PC-3 (cell line): Measurements from ENCODE around the gene ADAMTS4. TPM values are rescaled to one million over a fixed set of nuclear protein-coding genes. Genes with fewer than 3 reads are reported as not detected.

Source experiments
- ATAC-seq: fragments of 200-7000 bp; cut with Tn5 transposase; 2 replicates; pipeline ENCODE4 v1.9.1; 2020; ENCODE audit warnings: mild to moderate bottlenecking, moderate library complexity
- BruUV-seq: library from RNA; stranded (reverse); fragments of 400-500 nt; replicated peaks from 2 replicates; lab custom pipeline; 2021; lab: Mats Ljungman, UMichigan
- CTCF ChIA-PET: fragments of 300-600 bp; sonication (Branson Sonifier 250); formaldehyde crosslinking; loops from one replicate; lab custom pipeline; 2022; ENCODE audit warnings: antibody characterized with exemption; lab: Charles Lee
- POLR2A ChIA-PET: fragments of 300-600 bp; sonication (Branson Sonifier 250); formaldehyde crosslinking; loops from one replicate; lab custom pipeline; 2022; ENCODE audit warnings: antibody characterized with exemption; ENCODE audit not compliant: unreplicated experiment; lab: Charles Lee
- DNase-seq: peaks from one replicate; pipeline ENCODE4 v3.0.0-alpha.2; 2015
- H2AFZ ChIP-seq: fragments of 300-600 bp; sonication (generic); 2 replicates; pipeline ENCODE4 v1.6.0; 2016; ENCODE audit warnings: antibody characterized with exemption, low read length
- H3F3A ChIP-seq: fragments of 300-600 bp; sonication (generic); one replicate; pipeline ENCODE4 v1.6.0; 2017; ENCODE audit warnings: antibody characterized with exemption, low read length, control low read depth, mild to moderate bottlenecking; ENCODE audit not compliant: unreplicated experiment
- H3K27ac ChIP-seq: fragments of 300-600 bp; sonication (generic); 2 replicates; pipeline ENCODE4 v1.5.1; 2016; ENCODE audit warnings: mild to moderate bottlenecking, low read length
- H3K27me3 ChIP-seq: fragments of 300-600 bp; sonication (generic); 2 replicates; pipeline ENCODE4 v1.6.1; 2016; ENCODE audit warnings: low read length, mixed read lengths
- H3K36me3 ChIP-seq: fragments of 300-600 bp; sonication (generic); 2 replicates; pipeline ENCODE4 v1.6.1; 2016; ENCODE audit warnings: low read depth, mixed run types, low read length, mixed read lengths
- H3K4me1 ChIP-seq: fragments of 300-600 bp; sonication (generic); 2 replicates; pipeline ENCODE4 v1.5.1; 2016; ENCODE audit warnings: low read length; ENCODE audit not compliant: insufficient read depth
- H3K4me2 ChIP-seq: fragments of 300-600 bp; sonication (generic); 2 replicates; pipeline ENCODE4 v1.6.0; 2016; ENCODE audit warnings: low read length
- H3K4me3 ChIP-seq: fragments of 300-600 bp; sonication (generic); 2 replicates; pipeline ENCODE4 v1.5.1; 2016; ENCODE audit warnings: mild to moderate bottlenecking, low read length, mixed read lengths
- H3K79me2 ChIP-seq: fragments of 300-600 bp; sonication (generic); 2 replicates; pipeline ENCODE4 v1.6.1; 2017; ENCODE audit warnings: low read length, mixed read lengths
- H3K9ac ChIP-seq: fragments of 300-600 bp; sonication (generic); 2 replicates; pipeline ENCODE4 v1.6.0; 2016; ENCODE audit warnings: mild to moderate bottlenecking, low read length
- H3K9me2 ChIP-seq: fragments of 300-600 bp; sonication (generic); replicated peaks from 2 replicates; pipeline ENCODE4 v1.6.1; 2016; ENCODE audit warnings: mixed run types, low read length, mixed read lengths
- H3K9me3 ChIP-seq: fragments of 300-600 bp; sonication (generic); 2 replicates; pipeline ENCODE4 v1.6.1; 2016; ENCODE audit warnings: low read length, mixed read lengths
- H4K20me1 ChIP-seq: fragments of 300-600 bp; sonication (generic); 2 replicates; pipeline ENCODE4 v1.6.1; 2016; ENCODE audit warnings: low read length, mixed read lengths
- EZH2phosphoT487 ChIP-seq: fragments of 300-600 bp; sonication (generic); IDR thresholded peaks from 2 replicates; pipeline ENCODE4 v1.6.1; 2018; ENCODE audit warnings: mild to moderate bottlenecking, antibody characterized with exemption, low read length, borderline replicate concordance
- intact Hi-C: fragments of 100-400 bp; cut with micrococcal nuclease; formaldehyde crosslinking; loops from 2 replicates; pipeline ENCODE4 v1.9.0; 2023
- total RNA-seq: library from RNA; depleted of rRNA; stranded (reverse); fragments of >200 nt; gene quantifications from 2 replicates; pipeline ENCODE4 v1.2.3, GENCODE V29; 2014
- TF ChIP-seq, protein P1 (sequence below): fragments of 300-600 bp; sonication (generic); conservative IDR thresholded peaks from 2 replicates; pipeline ENCODE4 v1.5.1; 2017; ENCODE audit warnings: antibody characterized with exemption, low read depth, mild to moderate bottlenecking, low read length

ADAMTS4 gene
- total RNA-seq, 1 experiment from 2014 or later = not detected

DNA sequence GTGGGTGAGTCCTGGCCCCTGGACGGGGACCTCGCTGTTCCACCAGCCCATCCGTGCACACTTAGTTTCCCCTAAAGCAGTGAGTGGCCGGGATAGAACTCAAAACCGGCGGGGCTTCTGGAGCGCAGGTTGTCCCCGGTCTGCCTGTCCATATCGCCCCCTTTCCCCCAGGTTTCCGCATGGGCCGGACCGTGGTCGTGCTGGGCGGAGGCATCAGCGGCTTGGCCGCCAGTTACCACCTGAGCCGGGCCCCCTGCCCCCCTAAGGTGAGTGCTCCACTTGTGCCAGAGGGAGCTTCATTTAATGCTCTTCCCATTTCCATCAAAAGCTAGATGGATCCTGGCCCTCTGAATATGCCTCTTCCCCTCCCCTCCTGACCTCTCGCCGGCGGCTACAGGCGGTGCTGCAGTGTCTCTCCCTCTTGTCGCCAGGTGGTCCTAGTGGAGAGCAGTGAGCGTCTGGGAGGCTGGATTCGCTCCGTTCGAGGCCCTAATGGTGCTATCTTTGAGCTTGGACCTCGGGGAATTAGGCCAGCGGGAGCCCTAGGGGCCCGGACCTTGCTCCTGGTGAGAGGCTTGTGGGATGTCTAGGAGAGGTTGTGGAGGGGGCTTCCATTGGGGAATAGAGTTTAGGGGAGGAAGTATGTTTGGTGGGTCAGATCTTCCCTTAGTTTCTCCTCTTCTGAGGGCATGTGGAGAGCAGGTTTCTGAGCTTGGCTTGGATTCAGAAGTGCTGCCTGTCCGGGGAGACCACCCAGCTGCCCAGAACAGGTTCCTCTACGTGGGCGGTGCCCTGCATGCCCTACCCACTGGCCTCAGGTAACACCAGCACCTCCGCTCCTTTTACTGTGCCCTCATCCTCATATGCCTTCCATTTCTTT is 31.9 kb downstream of the ADAMTS4 start:
- BruUV-seq = TSS peak; percentile 45
- no peaks in the 10 kb centered on the region for H3K9me2 ChIP-seq
- H3K79me2 ChIP-seq = no peaks in the 10 kb centered on the region
- ATAC-seq = peak; percentile 13
- peaks cover 10% of the 10 kb centered on the region for H3F3A ChIP-seq
- no peaks in the 10 kb centered on the region for H3K9me3 ChIP-seq
- intact Hi-C loops = no loop called here
- no peaks in the 10 kb centered on the region for H3K27me3 ChIP-seq
- TF ChIP-seq, protein P1, sequence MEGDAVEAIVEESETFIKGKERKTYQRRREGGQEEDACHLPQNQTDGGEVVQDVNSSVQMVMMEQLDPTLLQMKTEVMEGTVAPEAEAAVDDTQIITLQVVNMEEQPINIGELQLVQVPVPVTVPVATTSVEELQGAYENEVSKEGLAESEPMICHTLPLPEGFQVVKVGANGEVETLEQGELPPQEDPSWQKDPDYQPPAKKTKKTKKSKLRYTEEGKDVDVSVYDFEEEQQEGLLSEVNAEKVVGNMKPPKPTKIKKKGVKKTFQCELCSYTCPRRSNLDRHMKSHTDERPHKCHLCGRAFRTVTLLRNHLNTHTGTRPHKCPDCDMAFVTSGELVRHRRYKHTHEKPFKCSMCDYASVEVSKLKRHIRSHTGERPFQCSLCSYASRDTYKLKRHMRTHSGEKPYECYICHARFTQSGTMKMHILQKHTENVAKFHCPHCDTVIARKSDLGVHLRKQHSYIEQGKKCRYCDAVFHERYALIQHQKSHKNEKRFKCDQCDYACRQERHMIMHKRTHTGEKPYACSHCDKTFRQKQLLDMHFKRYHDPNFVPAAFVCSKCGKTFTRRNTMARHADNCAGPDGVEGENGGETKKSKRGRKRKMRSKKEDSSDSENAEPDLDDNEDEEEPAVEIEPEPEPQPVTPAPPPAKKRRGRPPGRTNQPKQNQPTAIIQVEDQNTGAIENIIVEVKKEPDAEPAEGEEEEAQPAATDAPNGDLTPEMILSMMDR = no peak
- POLR2A ChIA-PET = interaction anchor here (0.5 kb wide), 1 partner anchor 104 kb away, joined by 7 read pairs; no protein-coding TSS in a partner anchor
- DNase-seq = no peak
- H3K4me2 ChIP-seq = peak overlapping the region; percentile 92
- peak overlapping the region; percentile 75 for H3K4me3 ChIP-seq
- CTCF ChIA-PET = interaction anchor here (0.6 to 1.2 kb wide), 5 partner anchors 10 to 208 kb away, joined by 3 to 5 read pairs (median 3); partner anchors contain the start of genes B4GALT3 and TOMM40L
- peak overlapping the region; percentile 71 for H3K9ac ChIP-seq
- peak overlapping the region; percentile 88 for H2AFZ ChIP-seq
- peaks cover 21% of the 10 kb centered on the region; the same call in 1 of the 2 replicates for H3K36me3 ChIP-seq
- H3K4me1 ChIP-seq = peaks cover 19% of the 10 kb centered on the region
- no peaks in the 10 kb centered on the region for H4K20me1 ChIP-seq
- peak overlapping the region; percentile 34 for H3K27ac ChIP-seq

DNA sequence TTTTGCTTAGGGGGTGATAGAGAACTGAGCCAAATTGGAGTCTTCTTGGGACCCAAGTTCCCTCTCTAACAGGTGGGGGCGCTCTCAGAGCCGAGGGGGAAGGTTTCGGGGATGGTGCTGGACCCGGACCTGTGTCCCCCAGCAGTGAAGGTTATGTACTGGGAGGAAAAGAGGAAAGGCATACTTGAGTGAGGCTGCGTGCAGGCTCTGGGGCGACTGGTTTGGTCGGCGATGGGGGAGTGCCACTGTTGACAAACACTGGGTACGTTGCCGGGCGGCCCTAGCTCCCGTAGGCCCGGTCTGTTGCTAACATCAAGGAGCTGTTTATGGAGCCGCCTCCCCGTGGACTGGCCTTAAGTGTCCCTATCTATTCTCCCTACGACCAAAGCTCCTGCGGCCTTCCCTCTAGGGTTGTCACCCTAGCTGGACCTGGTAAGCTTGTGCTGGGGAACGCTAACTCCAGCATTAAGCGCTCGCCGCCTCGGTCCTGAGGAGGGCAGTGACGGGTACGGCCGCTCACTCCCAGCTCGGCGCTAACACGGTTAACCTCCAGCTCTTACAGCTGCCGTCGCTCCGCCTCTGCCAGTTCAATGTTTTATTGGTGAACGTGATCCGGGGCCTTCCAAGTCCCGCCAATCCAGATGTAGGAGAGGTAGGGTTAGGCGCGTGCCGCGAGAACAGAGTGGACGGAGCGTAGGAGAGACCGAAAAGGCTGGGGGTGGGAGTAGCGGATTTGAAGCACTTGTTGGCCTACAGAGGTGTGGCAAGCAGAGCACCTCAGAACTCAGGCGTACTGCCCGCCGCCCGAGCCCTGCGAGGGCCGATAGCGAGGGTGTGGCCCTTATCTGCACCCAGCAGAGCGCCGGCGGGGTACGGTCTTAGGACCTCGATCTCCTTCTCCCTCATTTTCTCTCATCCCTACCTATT is 32.8 kb downstream of the ADAMTS4 start, which contains the start of gene PPOX:
Gene PPOX (plus strand): TSS at position 685 of the 927 bp plus-strand sequence. CDS start 422 bp downstream, outside the sequence.
- TF ChIP-seq, protein P1 = peak; percentile 72
- TF ChIP-seq EZH2phosphoT487 = no peak
- DNase-seq (peak; percentile 99), ATAC-seq (peak; percentile 91)
- no peaks in the 10 kb centered on the region for H3K9me2 ChIP-seq
- no peaks in the 10 kb centered on the region for H4K20me1 ChIP-seq
- no peaks in the 10 kb centered on the region for H3K9me3 ChIP-seq
- peaks cover 19% of the 10 kb centered on the region for H3K4me1 ChIP-seq
- H3K4me3 ChIP-seq = peak within 1 kb of the TSS; percentile 75
- H3K27ac ChIP-seq = peak within 1 kb of the TSS; percentile 70
- peak within 1 kb of the TSS; percentile 71 for H3K9ac ChIP-seq
- peaks cover 7% of the 10 kb centered on the region; the same call in 1 of the 2 replicates for H3K79me2 ChIP-seq
- peaks cover 12% of the 10 kb centered on the region; the same call in 1 of the 2 replicates for H3K36me3 ChIP-seq
- CTCF ChIA-PET = interaction anchor here (0.8 to 1.6 kb wide), 6 partner anchors 11 to 216 kb away, joined by 3 to 5 read pairs (median 4); partner anchors contain the start of genes B4GALT3, TOMM40L and UFC1
- POLR2A ChIA-PET = interaction anchor here (0.5 to 1.0 kb wide), 4 partner anchors 48 to 1925 kb away, joined by 3 to 6 read pairs (median 4); partner anchors contain the start of genes IGSF8, NIT1 and PFDN2
- peaks cover 10% of the 10 kb centered on the region for H3F3A ChIP-seq
- intact Hi-C loops = no loop called here
- peak within 1 kb of the TSS; percentile 92 for H3K4me2 ChIP-seq
- TSS peak; percentile 83 for BruUV-seq
- H3K27me3 ChIP-seq = no peaks in the 10 kb centered on the region
- H2AFZ ChIP-seq = peak within 1 kb of the TSS; percentile 88
